HS-5 (cell line): ENCODE results near the gene DNAH3.
"Not testable (repeated sequence)": the region's sequence is repeated elsewhere in the genome, so short reads cannot be mapped to it uniquely, and the experiment has no call there.

Experiments used
- DNase-seq: peaks from one replicate; pipeline ENCODE4 v3.0.0-alpha.2; 2012; ENCODE audit warnings: low read depth

The DNAH3 gene

DNA sequence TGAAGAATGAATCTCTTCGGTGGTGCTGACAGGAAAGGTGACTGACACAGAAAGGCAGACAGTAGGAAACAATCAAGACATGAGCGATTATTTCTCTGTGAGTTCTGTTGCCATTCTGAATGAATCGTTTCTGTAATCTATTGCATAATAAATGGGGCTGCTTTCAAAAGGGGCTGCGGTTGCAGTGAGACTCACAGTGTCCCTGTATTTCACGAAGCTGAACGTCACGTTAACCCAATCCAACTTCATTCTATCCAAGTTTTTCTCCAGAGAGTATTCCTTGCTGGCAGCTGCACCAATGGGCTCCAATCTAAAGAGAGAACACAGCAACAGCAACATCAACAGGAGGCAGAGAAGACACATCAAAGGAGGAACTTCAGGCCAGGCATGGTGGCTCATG is 75.4 kb downstream of the DNAH3 start:
- no peak for DNase-seq

DNA sequence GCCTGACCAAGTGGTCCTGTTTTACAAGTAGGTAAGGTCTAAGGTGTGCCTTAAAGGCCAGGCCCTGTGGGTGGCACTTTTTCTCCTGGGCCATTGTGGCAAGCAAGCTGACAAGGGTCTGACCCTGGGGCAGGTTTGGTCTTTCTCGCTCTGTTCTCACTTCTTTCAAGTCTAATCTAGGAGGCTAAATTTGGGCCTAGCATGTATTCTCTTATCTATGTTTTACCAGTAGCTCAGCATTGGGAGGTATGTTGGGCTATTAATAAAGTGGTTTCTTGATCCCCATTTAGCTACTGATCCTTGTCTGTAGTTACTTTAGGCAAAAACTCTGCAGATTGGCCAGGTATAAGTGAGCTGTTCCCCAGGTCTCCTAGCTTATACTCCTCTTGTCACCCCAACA is 77.7 kb downstream of the DNAH3 start:
- DNase-seq, result no peak

DNA sequence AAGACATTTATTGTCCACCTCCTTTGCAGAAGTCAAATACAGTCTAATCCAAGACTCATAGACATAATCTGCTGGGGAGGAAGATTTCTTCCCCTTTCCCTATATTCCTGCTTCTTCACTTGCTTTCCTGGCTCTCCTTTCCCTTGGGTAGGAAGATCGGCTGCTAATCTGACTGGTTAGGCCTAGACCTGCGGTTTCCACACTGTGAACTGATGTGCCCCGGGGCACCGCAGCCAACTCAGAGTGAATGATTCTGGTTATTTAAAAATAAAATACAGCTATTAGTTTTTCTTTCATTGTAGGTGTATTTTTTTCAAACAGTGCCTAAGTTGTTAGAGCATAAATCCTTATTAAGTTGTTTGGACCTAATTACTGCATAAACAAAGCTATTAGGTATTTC is 78.9 kb downstream of the DNAH3 start:
- DNase-seq, result no peak

- DNase-seq, result no peak
Measured at GRCh38 chr16:21070564-21070963, 80.1 kb downstream of the DNAH3 start.

DNA sequence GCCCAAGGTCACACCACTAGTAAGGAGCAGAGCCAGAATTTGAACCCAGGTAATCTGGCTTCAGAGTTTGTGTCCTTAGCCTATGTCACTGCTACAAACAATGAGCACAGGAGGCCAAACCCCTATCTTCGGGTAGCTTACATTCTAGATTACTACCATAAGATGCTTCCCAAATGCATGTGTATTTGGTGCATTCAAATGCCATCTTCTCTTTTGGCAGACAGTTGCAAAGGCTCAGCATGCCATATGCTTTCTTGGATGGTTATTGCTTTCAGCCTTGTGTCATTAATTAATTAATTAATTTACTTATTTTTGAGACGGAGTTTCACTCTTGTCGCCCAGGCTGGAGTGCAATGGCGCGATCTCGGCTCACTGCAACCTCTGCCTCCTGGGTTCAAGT is 80.7 kb downstream of the DNAH3 start:
- DNase-seq, result no peak

DNA sequence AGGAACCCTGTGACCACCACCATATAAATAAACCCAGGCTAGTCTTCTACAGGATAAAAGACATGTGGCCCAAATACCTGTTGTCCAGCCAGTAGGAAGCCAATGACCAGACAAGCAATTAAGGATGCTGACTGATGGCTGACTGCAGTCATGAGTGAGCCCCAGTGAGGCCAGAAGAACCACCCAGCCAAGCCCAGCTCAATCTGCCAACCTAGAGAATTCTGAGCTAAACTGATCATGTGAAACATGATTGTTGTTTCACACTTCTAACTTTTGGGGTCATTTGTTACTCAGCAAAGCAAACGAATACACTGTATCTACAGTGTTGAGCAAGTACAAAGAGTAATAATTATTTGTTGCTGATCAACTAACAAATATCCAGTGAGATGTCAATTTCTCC is 86.4 kb downstream of the DNAH3 start:
- no peak for DNase-seq

DNA sequence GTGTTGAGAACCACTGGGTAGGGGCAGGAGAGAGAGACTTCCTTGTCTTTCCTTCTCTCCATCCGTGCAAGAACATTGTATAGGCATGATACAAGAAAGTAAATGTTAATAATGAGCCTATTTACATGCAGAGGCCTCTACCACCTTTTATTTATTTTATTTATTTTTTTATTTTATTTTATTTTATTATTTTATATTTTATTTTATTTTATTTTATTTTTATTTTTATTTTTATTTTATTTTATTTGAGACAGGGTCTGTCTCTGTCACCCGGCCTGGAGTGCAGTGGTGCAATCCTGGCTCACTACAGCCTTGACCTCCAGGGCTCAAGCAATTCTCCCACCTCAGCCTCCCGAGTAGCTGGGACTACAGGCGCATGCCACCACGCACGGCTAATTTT is 87.3 kb downstream of the DNAH3 start:
- not testable (repeated sequence) for DNase-seq

DNA sequence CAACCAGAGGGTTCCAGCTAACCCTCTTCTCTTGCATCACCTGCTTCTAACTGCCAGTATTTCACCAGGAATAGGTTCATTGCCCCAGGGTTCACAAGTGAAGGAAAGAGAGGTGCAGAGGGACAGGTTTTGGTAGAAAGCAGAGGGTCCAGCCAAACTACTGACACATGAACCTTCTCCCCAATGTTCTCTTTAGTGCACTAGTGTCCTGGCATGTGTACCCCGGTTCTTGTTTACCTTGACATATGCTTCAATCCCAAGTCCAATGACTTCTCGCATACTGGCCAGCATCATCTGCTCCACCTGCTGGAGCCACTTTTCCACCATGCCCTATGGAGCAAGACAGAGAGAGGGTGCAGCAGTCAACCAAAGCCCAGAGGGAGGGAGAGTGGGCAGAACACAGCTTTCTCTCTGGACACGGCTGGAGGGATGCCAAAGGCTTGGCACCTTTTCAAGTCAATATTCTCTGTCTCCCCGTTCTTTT is 90.6 kb downstream of the DNAH3 start:
- DNase-seq, result no peak

- DNase-seq, result no peak
Measured at GRCh38 chr16:21057875-21058274, 92.8 kb downstream of the DNAH3 start.

- DNase-seq, result no peak
Measured at GRCh38 chr16:21056396-21056795, 94.2 kb downstream of the DNAH3 start.

DNA sequence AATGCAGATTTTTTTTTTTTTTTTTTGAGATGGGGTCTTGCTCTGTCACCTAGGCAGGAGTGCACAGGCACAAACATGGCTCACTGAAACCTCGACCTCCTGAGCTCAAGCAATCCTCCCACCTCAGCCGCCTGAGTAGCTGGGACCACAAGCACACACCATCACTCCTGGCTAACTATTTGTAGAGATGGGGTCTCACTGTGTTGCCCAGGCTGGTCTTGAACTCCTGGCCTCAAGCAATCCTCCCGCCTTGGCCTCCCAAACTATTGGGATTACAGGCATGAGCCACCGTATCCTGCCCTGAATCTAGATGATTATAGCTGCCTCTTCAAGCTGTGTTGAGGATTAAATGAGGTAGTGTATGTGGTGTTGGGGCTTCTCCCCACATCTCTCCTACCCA is 94.9 kb downstream of the DNAH3 start:
- DNase-seq, result not testable (repeated sequence)

DNA sequence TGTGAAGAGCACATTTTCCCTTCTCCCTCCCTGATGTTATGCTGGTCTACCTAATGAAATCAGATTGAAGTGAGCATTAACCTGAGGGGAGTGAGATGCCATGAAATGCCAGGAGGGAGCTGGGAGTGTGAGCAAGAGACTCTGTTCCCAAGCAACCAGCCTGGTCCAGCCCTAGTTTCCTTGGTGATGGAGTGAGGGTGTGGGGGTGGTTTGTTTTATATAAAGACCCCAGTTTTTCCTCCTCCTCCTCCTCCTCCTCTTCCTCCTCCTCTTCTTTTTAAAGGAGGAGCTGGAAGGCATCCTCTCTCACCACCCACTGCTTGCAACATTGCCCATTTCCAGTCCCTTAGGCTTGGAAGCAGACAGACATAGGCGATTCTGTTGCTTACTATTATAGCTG is 97.1 kb downstream of the DNAH3 start:
- no peak for DNase-seq

DNA sequence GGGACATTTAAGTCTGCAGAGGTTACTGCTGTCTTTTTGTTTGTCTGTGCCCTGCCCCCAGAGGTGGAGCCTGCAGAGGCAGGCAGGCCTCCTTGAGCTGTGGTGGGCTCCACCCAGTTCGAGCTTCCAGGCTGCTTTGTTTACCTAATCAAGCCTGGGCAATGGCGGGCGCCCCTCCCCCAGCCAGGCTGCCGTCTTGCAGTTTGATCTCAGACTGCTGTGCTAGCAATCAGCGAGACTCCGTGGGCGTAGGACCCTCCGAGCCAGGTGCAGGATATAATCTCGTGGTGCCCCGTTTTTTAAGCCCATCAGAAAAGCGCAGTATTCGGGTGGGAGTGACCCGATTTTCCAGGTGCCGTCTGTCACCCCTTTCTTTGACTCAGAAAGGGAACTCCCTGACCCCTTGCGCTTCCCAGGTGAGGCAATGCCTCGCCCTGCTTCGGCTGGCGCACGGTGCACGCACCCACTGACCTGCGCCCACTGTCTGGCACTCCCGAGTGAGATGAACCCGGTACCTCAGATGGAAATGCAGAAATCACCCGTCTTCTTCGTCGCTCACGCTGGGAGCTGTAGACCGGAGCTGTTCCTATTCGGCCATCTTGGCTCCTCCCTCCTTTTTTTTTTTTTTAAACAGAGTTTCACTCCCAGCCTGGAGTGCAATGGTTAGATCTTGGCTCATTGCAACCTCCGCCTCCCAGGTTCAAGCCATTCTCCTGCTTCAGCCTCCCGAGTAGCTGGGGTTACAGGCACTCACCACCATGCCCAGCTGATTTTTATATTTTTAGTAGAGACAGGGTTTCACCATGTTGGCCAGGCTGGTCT is 102.3 kb downstream of the DNAH3 start:
- not testable (repeated sequence) for DNase-seq

DNA sequence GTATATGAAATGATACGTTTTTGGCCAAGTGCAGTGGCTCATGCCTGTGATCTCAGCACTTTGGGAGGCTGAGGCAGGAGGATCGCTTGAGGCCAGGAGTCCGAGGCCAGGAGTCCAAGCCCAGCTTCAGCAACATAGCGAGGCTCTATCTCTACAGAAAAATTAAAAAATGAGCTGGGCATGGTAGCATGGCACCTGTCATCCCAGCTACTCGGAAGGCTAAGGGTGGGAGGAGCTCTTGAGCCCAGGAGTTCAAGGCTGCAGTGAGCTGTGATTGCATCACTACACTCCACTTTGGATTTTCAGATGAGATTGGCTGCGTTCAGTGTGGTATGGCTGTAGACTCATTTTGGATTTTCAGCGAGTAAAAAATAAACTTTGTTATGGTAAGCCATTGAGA is 112.4 kb downstream of the DNAH3 start:
- no peak for DNase-seq

- DNase-seq, result no peak
Measured at GRCh38 chr16:21037736-21038135, 112.9 kb downstream of the DNAH3 start.

DNA sequence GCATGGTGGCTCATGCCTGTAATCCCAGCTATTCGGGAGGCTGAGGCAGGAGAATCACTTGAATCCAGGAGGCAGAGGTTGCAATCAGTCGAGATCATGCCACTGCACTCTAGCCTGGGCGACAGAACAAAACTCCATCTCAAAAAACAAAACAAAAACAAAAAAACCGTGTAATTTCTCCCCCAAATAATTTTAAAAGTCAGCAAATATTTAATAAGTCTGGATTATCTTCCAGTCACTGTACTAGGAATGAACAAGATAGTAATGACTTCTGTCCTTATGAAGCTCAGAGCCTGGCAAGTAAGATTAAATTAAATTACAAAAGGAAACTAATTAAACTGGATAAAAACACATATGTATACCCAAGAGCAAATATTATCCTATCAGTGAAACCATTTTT is 113.5 kb downstream of the DNAH3 start:
- DNase-seq, result no peak

DNA sequence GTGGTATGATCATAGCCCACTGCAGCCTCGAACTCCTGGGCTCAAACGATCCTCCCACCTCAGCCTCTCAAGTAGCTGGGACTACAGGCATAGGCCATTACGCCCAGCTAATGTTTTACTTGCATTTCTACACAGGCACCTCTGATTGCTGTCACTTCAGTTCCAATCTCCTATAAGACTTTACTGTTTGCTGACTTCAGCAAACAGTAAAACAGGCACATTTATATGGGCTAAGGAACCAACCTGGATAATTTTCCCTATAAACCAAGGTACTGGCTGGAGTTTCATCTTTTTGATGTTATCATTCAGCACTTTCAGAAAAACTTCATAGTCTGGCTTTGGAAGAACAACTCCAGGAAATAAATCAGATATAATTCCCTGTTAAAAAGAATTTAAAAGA is 114.2 kb downstream of the DNAH3 start:
- no peak for DNase-seq

DNA sequence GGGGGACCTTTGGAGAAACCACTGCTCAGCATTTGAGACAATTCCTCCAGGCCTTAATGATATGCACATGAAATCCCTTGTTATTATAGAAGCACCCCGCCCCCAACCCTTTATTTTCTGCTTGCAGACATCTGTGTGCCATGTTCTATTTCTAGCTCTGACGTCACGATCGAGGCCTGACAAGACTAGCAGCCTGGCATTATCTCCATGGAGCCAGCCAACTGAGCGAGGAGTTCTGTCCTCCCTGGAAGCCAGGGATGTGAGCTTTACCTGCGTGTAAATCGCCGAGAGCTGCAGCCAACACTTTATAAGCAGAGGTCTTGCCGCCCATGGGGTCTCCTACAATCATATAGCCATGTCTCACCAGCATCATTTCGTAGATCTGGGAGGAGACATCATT is 116.9 kb downstream of the DNAH3 start:
- no peak for DNase-seq

- no peak for DNase-seq
Measured at GRCh38 chr16:21033264-21033663, 117.4 kb downstream of the DNAH3 start.

- DNase-seq, result no peak
Measured at GRCh38 chr16:21028728-21029127, 121.9 kb downstream of the DNAH3 start.

GRCh38 chr16:21026846-21027245 is 123.8 kb downstream of the DNAH3 start:
- no peak for DNase-seq

GRCh38 chr16:21023509-21024202 is 127.0 kb downstream of the DNAH3 start:
- no peak for DNase-seq

- no peak for DNase-seq
Measured at GRCh38 chr16:21021316-21021715, 129.3 kb downstream of the DNAH3 start.

DNA sequence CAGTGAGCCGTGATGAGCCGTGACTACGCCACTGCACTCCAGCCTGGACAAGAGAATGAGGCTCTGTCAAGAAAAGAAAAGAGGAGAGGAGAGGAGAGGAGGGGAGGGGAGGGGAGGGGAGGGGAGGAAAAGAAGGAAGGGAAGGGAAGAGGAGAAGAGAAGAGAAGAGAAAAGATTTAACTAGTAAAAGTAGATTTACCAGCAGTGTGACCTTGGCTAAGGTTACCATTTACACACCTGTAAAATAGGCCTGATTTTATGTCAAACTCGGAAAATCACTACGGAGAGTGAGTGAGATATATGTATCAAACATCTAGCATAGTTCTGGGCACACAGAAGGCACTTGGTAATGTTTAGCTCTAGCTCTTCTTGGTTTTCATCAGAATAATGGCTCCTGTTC is 140.8 kb downstream of the DNAH3 start:
- DNase-seq, result no peak
